CD4-positive, alpha-beta T cell treated with Interleukin-6 at 100 ng/mL for 8 hours (primary cell): Measurements from ENCODE around the gene C1orf35.
"Not testable (repeated sequence)": the region's sequence is repeated elsewhere in the genome, so short reads cannot be mapped to it uniquely, and the experiment has no call there.

Experiments
- DNase-seq: peaks from one replicate; pipeline ENCODE4 v3.0.0-alpha.2; 2020; ENCODE audit warnings: mixed read lengths, low spot score

The C1orf35 gene

GRCh38 chr1:228142155-228142691 is 39.1 kb upstream of the C1orf35 start:
- no peak for DNase-seq

- peak; percentile 21 for DNase-seq
Measured at GRCh38 chr1:228141226-228142044, 38.3 kb upstream of the C1orf35 start.

- no peak for DNase-seq
Measured at GRCh38 chr1:228140724-228141225, 37.6 kb upstream of the C1orf35 start.

GRCh38 chr1:228139931-228140723 is 37.0 kb upstream of the C1orf35 start, which contains the start of gene GUK1:
TSS of gene GUK1 (plus strand) at chr1:228140279. CDS start at chr1:228140303, 24 bp downstream.
- peak; percentile 100 for DNase-seq

- DNase-seq, result no peak
Measured at GRCh38 chr1:228139406-228139930, 36.3 kb upstream of the C1orf35 start.

GRCh38 chr1:228136901-228137300 is 33.8 kb upstream of the C1orf35 start:
- DNase-seq, result no peak

GRCh38 chr1:228134591-228134990 is 31.5 kb upstream of the C1orf35 start:
- no peak for DNase-seq

- DNase-seq, result no peak
Measured at GRCh38 chr1:228131766-228132165, 28.6 kb upstream of the C1orf35 start.

- DNase-seq, result no peak
Measured at GRCh38 chr1:228125185-228125584, 22.1 kb upstream of the C1orf35 start.

- no peak for DNase-seq
Measured at GRCh38 chr1:228123505-228123904, 20.4 kb upstream of the C1orf35 start.

GRCh38 chr1:228122921-228123441 is 19.9 kb upstream of the C1orf35 start:
- no peak for DNase-seq

- DNase-seq, result no peak
Measured at GRCh38 chr1:228120857-228121489, 17.8 kb upstream of the C1orf35 start.

- DNase-seq, result no peak
Measured at GRCh38 chr1:228120351-228120750, 17.2 kb upstream of the C1orf35 start.

- no peak for DNase-seq
Measured at GRCh38 chr1:228118040-228118439, 14.9 kb upstream of the C1orf35 start.

GRCh38 chr1:228117335-228117734 is 14.2 kb upstream of the C1orf35 start:
- DNase-seq, result no peak

- no peak for DNase-seq
Measured at GRCh38 chr1:228114827-228115226, 11.7 kb upstream of the C1orf35 start.

GRCh38 chr1:228112617-228113016 is 9.5 kb upstream of the C1orf35 start:
- DNase-seq, result no peak

- no peak for DNase-seq
Measured at GRCh38 chr1:228112167-228112566, 9.0 kb upstream of the C1orf35 start.

GRCh38 chr1:228111315-228111714 is 8.2 kb upstream of the C1orf35 start:
- DNase-seq, result not testable (repeated sequence)

GRCh38 chr1:228110556-228110955 is 7.4 kb upstream of the C1orf35 start:
- DNase-seq, result no peak

- DNase-seq, result no peak
Measured at GRCh38 chr1:228109962-228110488, 6.9 kb upstream of the C1orf35 start.
